Left renal cortex interstitium (tissue), 4 donors: ENCODE measurements around the gene ETNK2. TPM values are rescaled to one million over a fixed set of nuclear protein-coding genes. Genes with fewer than 3 reads are reported as not detected.

Source experiments
- DNase-seq, 4 donors: peaks; one replicate each; pipeline ENCODE4 v3.0.0-alpha.2; 2013; ENCODE audit warnings: low read depth in 4 of 4, low spot score in 2 of 4, missing footprints in 1 of 4
- polyA plus RNA-seq, 4 donors: library from polyadenylated mRNA; unstranded; fragments of 120-200 nt; gene quantifications; one replicate each; pipeline ENCODE4 v1.2.1, GENCODE V29; 2013; ENCODE audit not compliant: insufficient read length in 4 of 4

The ETNK2 gene
- polyA plus RNA-seq, 4 donors: 21.3 to 29.9 (median 22.1) TPM

GRCh38 chr1:204127597-204128242 lies 24.1 kb downstream of the ETNK2 start:
- DNase-seq: peak in 1 of 4 donors; percentile 47

GRCh38 chr1:204126956-204127355 lies 24.9 kb downstream of the ETNK2 start:
- no peak for DNase-seq

GRCh38 chr1:204126386-204126785 lies 25.5 kb downstream of the ETNK2 start:
- no peak for DNase-seq

GRCh38 chr1:204125759-204126351 lies 26.0 kb downstream of the ETNK2 start:
- DNase-seq: no peak

- DNase-seq: no peak
Measured at GRCh38 chr1:204124639-204125038, 27.2 kb downstream of the ETNK2 start.

GRCh38 chr1:204123376-204123775 lies 28.5 kb downstream of the ETNK2 start:
- DNase-seq: no peak

GRCh38 chr1:204121840-204122555 lies 29.8 kb downstream of the ETNK2 start:
- no peak for DNase-seq

- DNase-seq: no peak
Measured at GRCh38 chr1:204116539-204116938, 35.3 kb downstream of the ETNK2 start.

- DNase-seq: no peak
Measured at GRCh38 chr1:204115116-204115515, 36.7 kb downstream of the ETNK2 start.

GRCh38 chr1:204114606-204115005 lies 37.2 kb downstream of the ETNK2 start:
- no peak for DNase-seq

- no peak for DNase-seq
Measured at GRCh38 chr1:204113896-204114295, 37.9 kb downstream of the ETNK2 start.

- no peak for DNase-seq
Measured at GRCh38 chr1:204112876-204113730, 38.7 kb downstream of the ETNK2 start.

- no peak for DNase-seq
Measured at GRCh38 chr1:204110894-204111633, 40.8 kb downstream of the ETNK2 start.

GRCh38 chr1:204108312-204109141 lies 43.3 kb downstream of the ETNK2 start:
- DNase-seq: no peak

GRCh38 chr1:204107892-204108291 lies 44.0 kb downstream of the ETNK2 start:
- no peak for DNase-seq

GRCh38 chr1:204106825-204107224 lies 45.0 kb downstream of the ETNK2 start:
- DNase-seq: no peak

GRCh38 chr1:204105131-204105515 lies 46.7 kb downstream of the ETNK2 start:
- DNase-seq: no peak

- no peak for DNase-seq
Measured at GRCh38 chr1:204104331-204105130, 47.3 kb downstream of the ETNK2 start.

GRCh38 chr1:204103431-204103741 lies 48.5 kb downstream of the ETNK2 start:
- DNase-seq: no peak
